Kidney epithelial cell (primary cell): ENCODE results near the gene SKAP1. TPM values are rescaled to one million over a fixed set of nuclear protein-coding genes. Genes with fewer than 3 reads are reported as not detected.
"Not testable (repeated sequence)": the region's sequence is repeated elsewhere in the genome, so short reads cannot be mapped to it uniquely, and the experiment has no call there.

Source experiments
- DNase-seq: peaks from one replicate; pipeline ENCODE4 v3.0.0-alpha.2; 2010; ENCODE audit warnings: low read depth
- H3K27me3 ChIP-seq: 2 replicates; pipeline ENCODE4 v1.6.0; 2011; ENCODE audit warnings: low read length; ENCODE audit not compliant: control insufficient read depth, insufficient read depth
- H3K36me3 ChIP-seq: 2 replicates; pipeline ENCODE4 v1.5.1; 2011; ENCODE audit warnings: low read length; ENCODE audit not compliant: control insufficient read depth, insufficient read depth
- H3K4me3 ChIP-seq: 2 replicates; pipeline ENCODE4 v1.5.1; 2011; ENCODE audit warnings: low read depth, mild to moderate bottlenecking, control low read depth, low read length
- total RNA-seq: library from RNA; depleted of rRNA; stranded (reverse); fragments of >200 nt; gene quantifications from 2 replicates; pipeline ENCODE4 v1.2.3, GENCODE V29; 2015
- TF ChIP-seq, protein P1 (sequence below): IDR thresholded peaks from 2 replicates; pipeline ENCODE4 v1.5.1; 2011; ENCODE audit warnings: mild to moderate bottlenecking, moderate library complexity, low read length, control low read depth, inconsistent platforms; ENCODE audit not compliant: insufficient read depth, poor library complexity, severe bottlenecking

SKAP1 gene
- total RNA-seq, 1 donor from 2014 or later = 5.6 TPM

- Histone ChIP-seq H3K27me3 (no peaks in the 10 kb centered on the region), H3K4me3 (no peak overlapping the region), H3K36me3 (no peaks in the 10 kb centered on the region)
- TF ChIP-seq, protein P1, sequence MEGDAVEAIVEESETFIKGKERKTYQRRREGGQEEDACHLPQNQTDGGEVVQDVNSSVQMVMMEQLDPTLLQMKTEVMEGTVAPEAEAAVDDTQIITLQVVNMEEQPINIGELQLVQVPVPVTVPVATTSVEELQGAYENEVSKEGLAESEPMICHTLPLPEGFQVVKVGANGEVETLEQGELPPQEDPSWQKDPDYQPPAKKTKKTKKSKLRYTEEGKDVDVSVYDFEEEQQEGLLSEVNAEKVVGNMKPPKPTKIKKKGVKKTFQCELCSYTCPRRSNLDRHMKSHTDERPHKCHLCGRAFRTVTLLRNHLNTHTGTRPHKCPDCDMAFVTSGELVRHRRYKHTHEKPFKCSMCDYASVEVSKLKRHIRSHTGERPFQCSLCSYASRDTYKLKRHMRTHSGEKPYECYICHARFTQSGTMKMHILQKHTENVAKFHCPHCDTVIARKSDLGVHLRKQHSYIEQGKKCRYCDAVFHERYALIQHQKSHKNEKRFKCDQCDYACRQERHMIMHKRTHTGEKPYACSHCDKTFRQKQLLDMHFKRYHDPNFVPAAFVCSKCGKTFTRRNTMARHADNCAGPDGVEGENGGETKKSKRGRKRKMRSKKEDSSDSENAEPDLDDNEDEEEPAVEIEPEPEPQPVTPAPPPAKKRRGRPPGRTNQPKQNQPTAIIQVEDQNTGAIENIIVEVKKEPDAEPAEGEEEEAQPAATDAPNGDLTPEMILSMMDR = no peak
- DNase-seq = no peak
Measured at GRCh38 chr17:48376682-48377325, 53.2 kb downstream of the SKAP1 start.

DNA sequence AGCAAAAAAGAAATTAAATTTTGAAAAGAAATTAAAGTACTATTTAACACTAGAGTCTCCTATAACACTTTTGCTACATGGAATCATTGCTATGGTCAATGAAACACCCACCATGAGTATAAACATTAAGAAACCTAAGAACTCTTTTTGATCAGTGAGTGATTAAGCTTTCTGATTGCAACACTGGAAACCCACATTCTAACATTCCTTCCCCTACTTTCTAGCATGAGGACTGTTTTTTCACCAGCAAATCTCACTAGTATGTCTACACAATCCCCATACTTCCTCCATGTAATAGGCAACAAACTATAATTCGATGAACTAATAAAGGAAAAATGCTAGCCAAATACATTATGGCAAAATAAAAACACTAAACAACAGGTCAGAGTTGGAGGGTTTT is 54.7 kb downstream of the SKAP1 start:
- Histone ChIP-seq H3K27me3 (no peaks in the 10 kb centered on the region), H3K36me3 (no peaks in the 10 kb centered on the region), H3K4me3 (no peak overlapping the region)
- DNase-seq = peak; percentile 56
- TF ChIP-seq, protein P1 = no peak

DNA sequence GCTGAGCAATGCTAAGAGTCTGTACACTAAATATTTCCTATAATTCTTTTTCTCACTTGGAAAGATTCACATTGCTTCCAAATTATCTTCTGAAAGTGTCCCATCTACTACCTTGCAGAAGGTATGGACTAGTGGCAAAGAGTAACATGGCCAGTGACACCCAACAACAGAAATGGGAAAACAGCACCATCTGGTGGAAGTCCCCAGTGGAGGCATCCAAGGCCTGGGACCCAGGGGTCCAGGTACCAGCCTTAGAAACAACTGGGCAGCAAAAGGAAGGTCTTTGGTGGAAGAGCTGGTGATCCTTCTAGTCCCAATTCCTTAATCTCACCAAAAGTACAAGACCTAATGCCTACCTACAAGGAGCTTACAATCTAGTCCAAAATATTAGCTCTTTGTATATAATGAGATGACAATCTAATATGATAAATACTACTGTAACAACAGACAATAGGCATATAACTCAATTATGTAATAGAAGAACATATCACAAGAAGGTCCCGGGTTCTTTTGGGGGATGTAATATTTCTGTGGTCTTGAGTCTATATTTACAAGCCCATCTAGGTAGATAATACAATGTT is 55.3 kb downstream of the SKAP1 start:
- TF ChIP-seq, protein P1 = peak; percentile 37
- no peaks in the 10 kb centered on the region for H3K36me3 ChIP-seq
- H3K4me3 ChIP-seq = no peak overlapping the region
- H3K27me3 ChIP-seq = no peaks in the 10 kb centered on the region
- no peak for DNase-seq

DNA sequence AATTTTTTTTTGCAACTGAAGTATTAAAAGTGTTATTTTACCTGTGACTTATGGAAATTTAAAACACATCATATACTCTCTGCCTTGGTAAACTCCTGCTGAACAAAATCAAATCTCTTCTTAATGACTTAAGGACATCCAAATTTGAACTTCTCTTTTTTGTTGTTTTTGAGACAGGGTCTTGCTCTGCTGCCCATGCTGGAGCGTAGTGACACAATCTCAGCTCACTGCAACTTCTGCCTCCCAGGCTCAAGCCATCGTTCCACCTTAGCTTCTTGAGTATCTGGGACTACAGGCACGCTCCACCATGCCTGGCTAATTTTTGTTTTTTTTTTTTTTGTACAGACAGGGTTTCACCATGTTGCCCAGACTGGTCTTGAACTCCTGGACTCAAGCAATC is 56.1 kb downstream of the SKAP1 start:
- H3K36me3 ChIP-seq = no peaks in the 10 kb centered on the region
- DNase-seq = no peak
- H3K4me3 ChIP-seq = no peak overlapping the region
- no peaks in the 10 kb centered on the region for H3K27me3 ChIP-seq
- TF ChIP-seq, protein P1 = no peak

GRCh38 chr17:48373130-48373830 is 56.7 kb downstream of the SKAP1 start:
- no peak for DNase-seq
- H3K36me3 ChIP-seq = no peaks in the 10 kb centered on the region
- TF ChIP-seq, protein P1 = no peak
- H3K4me3 ChIP-seq = no peak overlapping the region
- H3K27me3 ChIP-seq = no peaks in the 10 kb centered on the region

DNA sequence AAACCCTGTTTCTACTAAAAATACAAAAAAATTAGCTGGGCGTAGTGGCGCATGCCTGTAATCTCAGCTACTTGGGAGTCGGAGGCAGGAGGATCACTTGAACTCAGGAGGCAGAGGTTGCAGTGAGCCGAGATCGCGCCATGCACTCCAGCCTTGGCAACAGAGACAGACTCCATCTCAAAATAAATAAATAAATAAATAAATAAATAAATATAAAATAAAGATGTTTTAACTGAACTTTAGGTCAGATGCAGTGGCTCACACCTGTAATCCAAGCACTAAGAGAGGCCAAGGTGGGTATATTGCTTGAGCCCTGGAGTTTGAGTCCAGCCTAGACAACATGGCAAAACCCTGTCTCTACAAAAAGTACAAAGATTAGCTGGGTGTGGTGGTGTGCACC is 61.0 kb downstream of the SKAP1 start:
- not testable (repeated sequence) for H3K36me3 ChIP-seq, H3K27me3 ChIP-seq, DNase-seq, H3K4me3 ChIP-seq
